H4 (cell line): ENCODE data around the gene CACNG7. TPM values are rescaled to one million over a fixed set of nuclear protein-coding genes. Genes with fewer than 3 reads are reported as not detected.
"Not testable (repeated sequence)": the region's sequence is repeated elsewhere in the genome, so short reads cannot be mapped to it uniquely, and the experiment has no call there.

ENCODE experiments used
- DNase-seq: peaks from one replicate; pipeline ENCODE4 v3.0.0-alpha.2; 2015; ENCODE audit warnings: low spot score
- total RNA-seq: library from RNA; depleted of rRNA; stranded (reverse); fragments of >200 nt; shearing (Covaris generic); gene quantifications from 2 replicates; pipeline ENCODE4 v1.2.3, GENCODE V29; 2014

CACNG7 gene
- total RNA-seq, 1 experiment from 2014 or later: not detected

DNA sequence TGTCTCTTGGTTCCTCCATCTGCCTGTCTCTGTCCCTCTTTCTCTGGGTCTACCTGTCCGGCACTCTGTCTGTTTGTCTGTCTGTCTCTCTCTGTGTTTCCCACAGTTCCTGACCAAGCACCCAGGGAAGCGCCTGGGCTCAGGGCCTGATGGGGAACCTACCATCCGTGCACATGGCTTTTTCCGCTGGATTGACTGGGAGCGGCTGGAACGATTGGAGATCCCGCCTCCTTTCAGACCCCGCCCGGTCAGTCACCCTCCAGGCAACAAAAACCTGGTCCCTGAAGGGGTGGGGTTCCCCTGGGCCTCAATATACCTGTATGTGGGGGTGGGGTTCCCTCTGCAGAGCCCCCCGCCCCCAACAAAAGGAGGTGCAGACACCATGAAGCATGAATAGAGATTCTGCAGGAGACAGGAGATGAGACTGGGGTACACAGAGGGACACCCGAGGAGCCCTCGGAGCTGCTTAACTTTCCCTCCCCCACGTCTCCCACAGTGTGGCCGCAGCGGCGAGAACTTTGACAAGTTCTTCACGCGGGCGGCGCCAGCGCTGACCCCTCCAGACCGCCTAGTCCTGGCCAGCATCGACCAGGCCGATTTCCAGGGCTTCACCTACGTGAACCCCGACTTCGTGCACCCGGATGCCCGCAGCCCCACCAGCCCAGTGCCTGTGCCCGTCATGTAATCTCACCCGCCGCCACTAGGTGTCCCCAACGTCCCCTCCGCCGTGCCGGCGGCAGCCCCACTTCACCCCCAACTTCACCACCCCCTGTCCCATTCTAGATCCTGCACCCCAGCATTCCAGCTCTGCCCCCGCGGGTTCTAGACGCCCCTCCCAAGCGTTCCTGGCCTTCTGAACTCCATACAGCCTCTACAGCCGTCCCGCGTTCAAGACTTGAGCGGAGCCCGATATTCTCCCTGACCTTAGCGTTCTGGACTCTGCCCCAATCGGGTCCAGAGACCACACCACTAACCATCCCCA, 2.6 kb upstream of the CACNG7 start:
- no peak for DNase-seq

DNA sequence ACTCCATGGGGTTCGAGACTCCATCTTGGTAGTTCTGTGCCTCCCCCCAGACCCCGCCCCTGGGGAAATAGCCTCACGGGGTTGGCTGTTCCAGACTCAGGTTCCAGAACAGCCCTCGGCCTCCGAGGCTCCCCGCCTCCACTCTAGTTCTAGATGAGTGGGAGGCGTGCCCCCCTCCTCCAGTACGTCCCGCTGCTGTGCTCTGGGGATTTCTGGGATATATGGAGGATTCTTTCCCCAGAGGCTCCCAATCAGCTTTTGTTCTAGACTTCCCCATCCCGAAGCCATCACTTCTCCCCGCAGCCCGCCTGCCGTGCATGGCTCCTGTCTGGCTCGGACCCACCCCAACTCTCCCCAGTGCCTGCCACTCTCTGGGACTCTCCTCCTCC, 1.9 kb upstream of the CACNG7 start:
- no peak for DNase-seq

DNA sequence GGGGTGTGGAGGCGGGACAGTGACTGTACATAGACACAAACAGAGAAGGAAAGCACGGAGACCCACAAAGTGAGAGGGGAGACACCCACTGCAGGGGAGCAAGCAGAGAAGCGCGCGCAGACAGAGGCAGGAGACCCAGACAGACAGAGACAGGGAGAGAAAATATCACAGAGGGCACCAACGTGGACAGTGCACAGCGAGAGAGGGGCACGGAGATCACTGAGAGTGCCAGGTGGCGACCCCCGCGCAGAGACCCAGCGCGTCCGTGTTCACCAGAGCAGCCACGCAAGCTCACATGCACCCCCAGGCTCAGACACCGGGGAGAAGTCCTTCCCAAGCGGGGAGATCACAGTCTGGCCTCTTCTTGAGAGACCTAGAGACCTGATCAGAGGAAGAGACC, 1.4 kb upstream of the CACNG7 start:
- DNase-seq: no peak

DNA sequence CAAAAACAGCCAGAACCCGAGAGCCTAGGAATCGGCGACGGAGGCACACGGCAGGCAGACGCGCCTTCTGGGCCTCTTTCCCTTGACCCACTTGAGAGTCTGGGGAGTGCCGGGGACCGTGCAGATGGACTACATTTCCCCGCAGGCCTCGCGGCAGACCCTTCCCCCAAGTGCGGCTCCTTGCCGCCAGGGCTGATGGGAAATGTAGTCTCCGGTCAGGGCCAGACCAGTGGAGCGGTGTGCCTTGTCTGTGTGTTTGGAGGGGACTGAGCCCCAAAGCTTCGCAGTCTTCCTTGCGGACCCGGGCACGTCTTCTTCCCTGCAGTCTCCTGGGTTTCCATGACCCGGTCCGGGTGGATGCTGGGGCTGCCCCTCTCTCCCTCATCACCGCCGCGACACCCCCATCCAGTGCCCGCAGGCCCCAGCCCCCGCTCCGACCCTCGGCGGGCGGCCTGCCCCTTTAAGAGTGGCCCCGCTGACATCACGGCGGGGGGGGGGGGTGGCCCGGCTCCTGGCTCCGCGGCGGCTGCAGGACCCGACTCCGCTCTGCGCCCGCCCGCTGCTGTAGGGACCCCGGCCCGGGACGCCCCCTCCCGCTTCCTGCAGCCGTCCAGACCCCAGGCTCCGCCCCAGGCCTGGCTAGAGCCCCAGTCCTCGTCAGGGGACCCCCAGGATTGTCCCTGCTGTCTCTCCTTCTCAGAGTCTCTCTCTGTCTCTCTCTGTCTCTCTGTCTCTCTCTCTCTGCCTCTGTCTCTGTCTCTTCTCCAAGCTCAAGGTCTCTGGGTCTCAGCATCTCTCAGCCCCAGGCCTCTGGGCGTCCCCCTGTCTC, 758 bp upstream of the CACNG7 start:
- no peak for DNase-seq

DNA sequence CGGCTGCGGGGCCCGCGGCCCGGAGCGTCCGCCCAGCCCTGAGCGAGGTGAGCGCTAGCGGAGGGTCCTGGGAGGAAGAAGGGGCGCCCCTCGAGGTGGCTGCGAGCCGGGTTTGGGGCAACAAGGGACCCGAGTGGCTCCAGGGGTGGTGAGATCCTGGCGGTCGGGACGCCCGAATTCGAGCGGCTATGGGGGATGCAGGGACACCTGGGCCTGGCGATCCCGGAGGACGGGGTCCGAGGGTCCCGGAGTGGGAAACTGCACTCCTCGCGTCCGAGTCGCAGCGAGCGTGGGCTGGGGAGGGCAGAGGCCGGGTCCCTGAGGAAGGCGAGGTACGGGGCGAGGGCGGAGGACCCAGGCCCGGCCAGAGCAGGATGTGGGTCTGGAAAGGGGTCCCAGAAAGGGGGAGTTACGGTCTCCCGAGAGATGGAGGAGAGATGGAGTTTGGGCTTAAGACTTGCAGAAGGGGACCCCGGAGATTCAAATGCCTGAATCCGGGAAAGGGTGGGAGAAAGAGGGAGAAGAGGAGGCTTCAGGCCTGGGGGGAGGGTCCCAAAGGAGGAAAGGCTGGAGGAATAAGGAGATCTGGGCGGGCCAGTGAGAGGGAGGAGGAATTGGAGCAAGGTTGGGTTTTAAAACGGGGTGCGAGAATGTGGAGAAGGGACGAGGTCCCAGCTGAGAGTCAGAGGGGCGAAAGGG, 542 bp downstream of the CACNG7 start:
- DNase-seq: no peak

DNA sequence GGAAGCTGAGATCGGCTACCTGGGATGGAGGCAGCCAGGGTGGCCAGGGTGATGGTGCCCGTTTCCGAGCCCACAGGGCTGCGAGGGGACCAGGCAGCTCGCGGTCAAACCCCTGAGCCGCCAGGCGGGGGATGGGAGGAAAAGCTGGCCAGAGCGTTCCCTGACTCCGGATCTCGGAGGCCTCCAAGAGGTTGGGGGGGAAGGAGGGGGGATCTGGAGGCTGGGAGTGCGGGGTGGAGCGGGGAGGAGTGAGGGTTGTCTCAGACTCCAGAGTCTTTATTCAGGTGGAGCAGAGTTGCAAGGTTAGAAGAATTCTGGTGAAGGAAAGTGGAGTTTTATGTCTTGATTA, 1.1 kb downstream of the CACNG7 start:
- DNase-seq: no peak

DNA sequence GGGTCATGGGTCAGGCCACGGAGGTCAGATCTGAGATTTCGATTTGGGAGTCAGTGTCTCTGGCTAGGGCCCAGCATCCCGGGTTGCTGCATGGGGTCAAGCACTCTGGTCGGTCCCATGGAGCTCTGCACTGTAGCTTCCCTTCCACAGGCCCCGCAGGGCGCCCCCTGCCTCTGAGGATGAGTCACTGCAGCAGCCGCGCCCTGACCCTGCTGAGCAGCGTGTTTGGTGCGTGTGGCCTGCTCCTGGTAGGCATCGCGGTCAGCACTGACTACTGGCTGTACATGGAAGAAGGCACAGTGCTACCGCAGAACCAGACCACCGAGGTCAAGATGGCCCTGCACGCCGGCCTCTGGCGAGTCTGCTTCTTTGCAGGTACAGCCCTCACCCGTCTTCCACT, 3.6 kb downstream of the CACNG7 start:
- DNase-seq: no peak

DNA sequence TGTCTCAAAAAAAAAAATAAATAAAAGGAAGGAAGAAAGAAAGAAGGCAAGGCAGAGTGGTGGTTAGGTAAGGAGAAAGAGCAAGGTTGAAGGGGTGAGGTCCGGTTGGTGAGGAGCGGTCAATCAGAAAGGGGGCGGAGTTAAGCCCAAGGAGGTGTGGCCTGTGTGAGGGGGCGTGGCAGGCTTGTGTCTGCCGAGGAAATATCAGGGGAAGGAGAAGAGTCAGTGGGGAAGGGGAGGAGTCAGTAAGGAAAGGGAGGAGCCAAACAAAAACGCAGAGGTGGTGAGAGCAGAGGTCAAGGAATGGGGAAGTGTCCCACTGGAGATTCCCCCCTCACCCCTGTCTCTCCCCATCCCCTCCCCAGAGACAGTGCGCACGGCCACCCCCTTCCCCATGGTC, 5.9 kb downstream of the CACNG7 start:
- DNase-seq: no peak

DNA sequence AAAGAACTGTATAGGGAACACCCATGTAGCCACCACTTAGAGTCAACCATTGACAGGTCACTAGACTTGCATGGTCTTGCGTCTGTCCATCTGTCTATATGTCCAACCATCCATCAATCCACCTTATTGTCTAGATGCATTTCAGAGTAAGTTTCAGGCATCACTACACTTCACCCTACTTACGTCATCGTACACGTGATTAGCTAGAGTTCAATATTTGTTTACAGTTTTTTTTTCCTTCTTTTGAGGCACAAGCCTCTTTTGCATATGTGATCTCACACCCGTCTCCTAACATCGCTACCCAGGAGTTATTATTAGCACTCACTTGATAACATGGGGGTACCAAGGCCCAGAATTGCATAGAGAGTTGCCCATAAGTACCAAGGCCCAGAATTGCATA, 6.9 kb downstream of the CACNG7 start:
- DNase-seq: no peak

DNA sequence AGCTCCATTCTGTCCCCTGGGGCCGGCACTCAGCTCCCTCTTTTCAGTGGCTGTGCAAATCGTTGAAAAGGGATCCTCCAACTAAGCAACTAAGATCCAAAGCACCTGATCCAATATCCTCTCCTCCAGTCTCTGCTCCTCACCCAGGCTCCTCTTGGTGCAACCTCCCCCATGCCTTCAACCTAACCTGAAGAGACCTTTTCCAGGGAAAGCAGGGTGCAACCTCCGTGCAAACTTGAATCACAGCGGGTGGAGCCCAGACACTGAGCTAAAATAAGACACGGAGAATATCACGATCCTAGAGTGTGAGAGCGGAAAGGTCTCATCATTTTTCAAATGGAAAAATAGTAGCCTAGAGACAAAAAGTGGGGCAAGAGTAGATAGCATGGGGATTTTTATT, 8.3 kb downstream of the CACNG7 start:
- DNase-seq: no peak

DNA sequence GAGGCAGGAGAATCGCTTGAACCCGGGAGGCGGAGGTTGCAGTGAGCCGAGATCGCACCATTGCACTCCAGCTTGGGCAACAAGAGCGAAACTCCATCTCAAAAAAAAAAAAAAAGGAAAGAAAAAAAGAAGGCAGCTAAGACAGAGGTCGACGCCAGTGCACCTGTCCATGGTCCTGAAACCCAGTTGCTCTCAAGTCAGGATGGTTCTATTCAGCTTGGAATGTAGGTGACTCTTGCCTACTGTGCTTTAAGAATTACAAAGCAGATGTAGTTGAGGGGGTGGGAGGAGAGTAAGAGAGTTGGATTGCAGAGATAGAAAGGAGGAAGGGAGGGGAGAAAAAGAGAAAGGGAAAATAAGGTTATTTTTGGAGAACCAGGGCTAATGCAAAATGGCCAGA, 18.7 kb downstream of the CACNG7 start:
- DNase-seq: peak; percentile 75

DNA sequence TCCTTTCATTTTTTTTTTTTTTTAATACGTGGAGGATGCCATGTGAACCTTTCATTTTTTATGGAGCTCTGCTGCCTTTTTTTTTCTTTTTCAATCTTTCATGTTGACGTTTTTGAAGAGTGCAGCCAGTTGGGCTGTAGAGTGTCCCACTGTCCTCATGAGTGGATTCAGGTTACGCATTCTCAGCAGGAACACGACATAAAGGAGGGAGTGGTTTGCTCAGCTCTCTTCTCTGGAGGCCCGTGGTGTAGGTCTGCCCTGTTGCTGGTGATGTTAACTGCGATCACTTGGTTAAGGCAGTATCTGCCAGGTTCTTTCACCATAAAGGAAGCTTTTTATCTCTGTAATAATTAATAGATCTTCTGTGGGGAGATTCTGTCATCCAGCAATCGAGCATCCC, 27.0 kb downstream of the CACNG7 start:
- no peak for DNase-seq

DNA sequence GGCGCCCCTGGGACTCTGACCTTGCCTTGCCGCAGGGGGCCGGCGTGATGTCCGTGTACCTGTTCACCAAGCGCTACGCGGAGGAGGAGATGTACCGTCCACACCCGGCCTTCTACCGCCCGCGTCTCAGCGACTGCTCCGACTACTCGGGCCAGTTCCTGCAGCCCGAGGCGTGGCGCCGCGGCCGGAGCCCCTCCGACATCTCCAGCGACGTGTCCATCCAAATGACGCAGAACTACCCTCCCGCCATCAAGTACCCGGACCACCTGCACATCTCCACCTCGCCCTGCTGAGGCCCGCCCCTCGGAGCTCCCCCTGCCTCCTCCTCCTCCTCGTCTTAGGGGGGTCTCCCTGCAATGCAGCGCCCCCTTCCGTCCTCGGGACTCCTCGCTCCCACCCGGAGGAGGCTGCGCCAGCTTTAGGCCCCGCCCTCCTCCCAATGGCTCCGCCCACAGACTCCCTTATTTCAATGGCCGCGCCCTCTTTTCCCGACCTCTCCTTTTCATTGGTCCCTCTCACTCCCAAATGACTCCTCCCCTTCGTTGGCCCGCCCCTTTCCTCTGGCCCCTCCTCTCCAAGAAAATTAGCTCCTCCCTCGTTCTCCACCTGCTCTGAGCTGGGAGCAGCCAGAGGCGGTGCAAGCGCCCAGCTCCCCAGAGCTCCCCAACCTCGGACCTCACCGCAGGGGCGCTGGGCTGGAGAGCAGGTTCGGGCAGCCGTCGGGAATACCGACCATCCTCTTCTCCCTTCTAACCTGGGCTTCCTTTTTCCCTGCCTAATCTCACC, 33.1 kb downstream of the CACNG7 start:
- DNase-seq: no peak

DNA sequence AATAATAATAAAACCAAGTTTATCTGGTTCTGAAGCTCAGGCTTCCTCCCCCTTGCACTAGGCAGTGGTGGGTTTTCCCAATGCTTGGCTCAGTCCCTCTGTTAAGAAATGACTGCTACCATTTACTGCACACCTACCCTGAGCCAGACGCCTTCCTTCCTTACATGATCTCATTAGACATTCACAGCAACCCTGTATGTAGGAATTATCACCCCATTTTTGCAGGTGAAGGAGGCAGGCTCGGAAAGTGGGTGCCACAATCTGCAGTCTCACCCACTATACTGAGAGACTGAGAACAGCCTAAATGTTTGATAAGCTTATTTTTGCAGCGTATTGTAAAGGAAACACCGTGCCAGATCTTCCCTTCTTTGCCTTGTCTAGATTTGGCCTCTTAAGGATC, 35.3 kb downstream of the CACNG7 start:
- no peak for DNase-seq

DNA sequence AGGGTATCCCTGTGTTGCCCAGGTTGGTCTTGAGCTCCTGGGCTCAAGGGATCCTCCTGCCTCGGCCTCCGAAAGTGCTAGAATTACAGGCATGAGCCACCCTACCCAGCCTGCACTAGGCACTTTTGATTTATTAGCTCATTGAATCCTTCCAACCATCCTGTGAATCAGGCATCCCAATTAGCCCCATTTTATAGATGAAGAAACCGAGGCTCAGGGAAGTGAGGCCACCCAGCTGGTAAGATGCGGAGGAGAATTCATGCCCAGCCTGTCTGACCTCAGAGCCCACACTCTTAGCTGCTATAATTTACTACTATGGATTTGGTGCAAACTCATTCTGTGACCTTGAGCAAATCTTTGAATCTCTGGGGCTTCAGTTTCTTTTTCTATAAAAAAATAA, 35.9 kb downstream of the CACNG7 start:
- no peak for DNase-seq

DNA sequence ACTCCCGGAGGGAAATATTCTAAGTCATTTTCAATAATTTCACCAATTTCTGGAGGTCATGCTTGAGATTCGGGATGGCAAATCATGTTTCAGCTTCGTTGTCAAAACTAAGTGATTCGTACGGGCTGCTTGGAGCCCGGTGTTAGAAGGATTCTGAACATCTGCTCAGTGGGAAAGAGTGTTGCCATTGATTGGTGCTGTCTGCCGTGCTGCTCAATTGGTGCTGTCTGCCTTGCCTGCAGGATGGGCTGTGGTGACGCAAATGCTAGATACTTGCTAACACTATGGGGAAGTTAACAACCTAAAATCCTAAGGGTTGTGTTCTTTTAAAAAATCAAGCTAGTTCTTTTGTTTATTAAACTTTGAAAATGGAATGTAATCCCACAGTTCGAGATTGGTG, 36.4 kb downstream of the CACNG7 start:
- peak; percentile 74 for DNase-seq

DNA sequence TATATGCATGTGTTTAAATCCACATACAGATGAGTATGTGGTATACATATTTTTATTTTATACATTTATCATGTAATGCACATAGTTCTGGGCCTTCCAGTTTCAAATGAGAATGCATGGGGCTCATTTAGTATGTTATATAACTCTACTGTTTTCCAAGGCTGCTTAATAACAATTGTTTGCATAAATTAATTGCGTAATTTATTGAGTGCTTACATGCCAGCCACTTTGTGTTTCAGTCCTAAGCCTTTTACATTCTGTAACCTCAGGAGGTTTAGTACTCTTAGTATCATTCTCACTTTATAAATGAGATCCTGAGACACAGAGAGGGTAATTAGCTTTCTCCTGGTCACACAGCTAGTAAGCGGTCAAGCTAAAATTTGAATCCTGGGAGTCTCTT, 36.9 kb downstream of the CACNG7 start:
- DNase-seq: no peak

DNA sequence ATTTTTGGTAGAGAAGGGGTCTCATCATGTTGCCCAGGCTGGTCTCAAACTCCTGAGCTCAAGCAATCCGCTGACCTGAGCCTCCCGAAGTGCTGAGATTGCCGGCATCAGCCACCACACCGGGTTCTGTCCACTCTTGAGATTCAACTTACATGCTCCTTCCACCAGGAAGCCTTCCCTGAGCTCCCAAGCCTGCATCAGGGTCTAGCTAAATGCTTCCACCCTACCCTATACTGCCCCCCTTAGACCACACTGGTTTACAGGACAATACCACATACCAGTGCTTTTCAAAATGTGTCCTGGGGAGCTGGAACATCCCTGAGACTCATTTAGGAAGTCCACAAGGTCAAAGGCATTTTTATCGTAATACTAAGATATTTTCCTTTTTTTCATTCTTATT, 38.5 kb downstream of the CACNG7 start:
- no peak for DNase-seq

DNA sequence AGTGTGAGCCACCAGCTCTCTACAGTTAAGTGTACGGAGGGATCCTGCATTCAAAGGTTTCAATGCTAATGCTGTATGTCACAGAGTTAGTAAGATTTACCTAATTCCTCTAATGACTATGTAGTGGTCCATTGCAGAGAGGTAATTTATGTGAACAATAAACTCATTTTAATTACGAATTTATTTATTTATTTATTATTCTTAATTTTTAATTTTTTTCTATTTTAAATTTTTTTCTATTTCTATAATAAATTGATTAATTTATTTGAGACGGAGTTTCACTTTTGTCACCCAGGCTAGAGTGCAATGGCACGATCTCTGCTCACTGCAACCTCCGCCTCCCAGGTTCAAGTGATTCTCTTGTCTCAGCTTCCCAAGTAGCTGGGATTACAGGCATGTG, 39.5 kb downstream of the CACNG7 start:
- not testable (repeated sequence) for DNase-seq

DNA sequence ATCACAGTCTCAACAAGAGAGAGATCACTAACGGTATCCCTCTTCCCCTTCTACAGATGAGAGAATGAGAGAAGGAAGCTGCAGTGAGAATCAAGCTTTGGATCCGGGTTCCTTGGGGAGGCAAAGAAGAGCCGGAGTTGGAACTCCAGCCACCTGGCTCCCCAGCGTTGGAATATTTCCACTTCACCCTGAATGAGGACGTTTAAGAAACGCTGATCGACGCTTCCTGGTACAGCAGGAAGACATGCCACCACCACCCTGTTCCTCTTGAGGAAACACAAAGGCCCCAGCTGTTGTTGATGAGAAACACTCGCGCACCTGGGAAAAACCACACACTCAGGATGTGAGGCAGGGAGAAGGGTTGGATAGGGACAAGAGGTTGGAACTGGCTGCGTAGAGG, 42.4 kb downstream of the CACNG7 start:
- no peak for DNase-seq

DNA sequence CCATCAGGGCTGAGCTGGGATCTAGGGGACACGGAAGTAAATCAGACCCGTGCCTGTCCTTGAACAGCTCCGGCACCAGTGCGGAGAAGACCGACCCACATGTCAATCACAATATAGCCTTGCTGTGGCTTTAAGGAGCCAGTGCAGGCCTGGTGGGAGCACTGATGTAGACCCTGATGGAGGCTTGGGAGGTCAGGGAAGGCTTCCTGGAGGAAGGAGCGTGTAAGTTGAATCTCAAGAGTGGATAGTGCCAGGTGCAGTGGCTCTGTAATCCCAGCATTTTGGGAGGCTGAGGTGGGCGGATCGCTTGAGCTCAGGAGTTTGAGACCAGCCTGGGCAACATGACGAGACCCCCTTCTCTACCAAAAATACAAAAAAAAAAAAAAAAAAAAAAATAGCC, 42.9 kb downstream of the CACNG7 start:
- no peak for DNase-seq

DNA sequence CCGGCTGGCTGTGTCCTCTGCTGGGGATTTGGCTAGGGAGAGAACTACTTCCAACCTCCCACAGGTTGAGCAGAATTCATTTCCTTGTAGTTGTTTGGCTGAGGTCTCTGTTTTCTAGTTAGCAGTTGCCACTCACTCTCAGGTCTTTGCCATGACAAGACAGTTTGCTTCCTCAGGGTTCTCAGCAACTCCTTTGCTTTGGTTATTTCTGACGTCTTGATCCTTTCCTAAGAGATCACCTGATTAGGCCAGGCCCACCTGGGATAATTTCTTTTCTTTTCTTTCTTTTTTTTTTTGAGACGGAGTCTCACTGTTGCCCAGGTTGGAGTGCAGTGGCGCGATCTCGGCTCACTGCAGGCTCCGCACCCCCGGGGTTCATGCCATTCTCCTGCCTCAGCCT, 44.3 kb downstream of the CACNG7 start:
- no peak for DNase-seq
